Vagina (tissue), 2 donors: ENCODE measurements around the gene NQO1.

Experiments used
- POLR2AphosphoS5 ChIP-seq, 2 donors: sonication (generic); formaldehyde crosslinking; IDR thresholded peaks; one replicate each; pipeline ENCODE4 v1.9.0; 2017; ENCODE audit warnings: antibody characterized with exemption in 2 of 2, mild to moderate bottlenecking in 2 of 2, low read depth in 1 of 2; ENCODE audit not compliant: insufficient read depth in 1 of 2
- TF ChIP-seq, protein P1 (sequence below), 3 experiments: fragments of 450-650 bp in 2 of 3; fragments of 200-600 bp in 1 of 3; sonication (generic) in 1 of 3; IDR thresholded peaks; one replicate each; pipeline ENCODE4 v1.5.1; 2017 to 2019; ENCODE audit warnings: antibody characterized with exemption in 3 of 3, mild to moderate bottlenecking in 2 of 3, moderate library complexity in 2 of 3

DNA sequence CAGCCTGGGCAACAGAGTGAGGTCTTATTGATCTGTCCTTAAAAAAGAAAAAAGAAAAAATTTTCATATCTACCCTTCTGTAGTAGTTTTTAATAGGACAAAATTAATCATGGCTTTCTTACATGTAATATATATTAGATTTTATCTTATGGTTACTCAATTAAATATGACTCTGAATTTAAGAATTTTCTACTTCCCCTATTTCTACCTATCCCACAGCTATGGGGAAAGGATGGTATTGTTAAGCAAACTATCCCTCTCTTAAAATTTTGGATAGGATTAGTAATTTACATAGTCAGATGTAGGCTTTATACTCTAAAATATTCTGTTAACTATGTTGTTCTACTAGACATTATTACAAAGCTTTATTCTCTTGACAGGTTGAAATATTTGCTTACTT, 62.5 kb downstream of the NQO1 start:
- TF ChIP-seq, protein P1, sequence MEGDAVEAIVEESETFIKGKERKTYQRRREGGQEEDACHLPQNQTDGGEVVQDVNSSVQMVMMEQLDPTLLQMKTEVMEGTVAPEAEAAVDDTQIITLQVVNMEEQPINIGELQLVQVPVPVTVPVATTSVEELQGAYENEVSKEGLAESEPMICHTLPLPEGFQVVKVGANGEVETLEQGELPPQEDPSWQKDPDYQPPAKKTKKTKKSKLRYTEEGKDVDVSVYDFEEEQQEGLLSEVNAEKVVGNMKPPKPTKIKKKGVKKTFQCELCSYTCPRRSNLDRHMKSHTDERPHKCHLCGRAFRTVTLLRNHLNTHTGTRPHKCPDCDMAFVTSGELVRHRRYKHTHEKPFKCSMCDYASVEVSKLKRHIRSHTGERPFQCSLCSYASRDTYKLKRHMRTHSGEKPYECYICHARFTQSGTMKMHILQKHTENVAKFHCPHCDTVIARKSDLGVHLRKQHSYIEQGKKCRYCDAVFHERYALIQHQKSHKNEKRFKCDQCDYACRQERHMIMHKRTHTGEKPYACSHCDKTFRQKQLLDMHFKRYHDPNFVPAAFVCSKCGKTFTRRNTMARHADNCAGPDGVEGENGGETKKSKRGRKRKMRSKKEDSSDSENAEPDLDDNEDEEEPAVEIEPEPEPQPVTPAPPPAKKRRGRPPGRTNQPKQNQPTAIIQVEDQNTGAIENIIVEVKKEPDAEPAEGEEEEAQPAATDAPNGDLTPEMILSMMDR (IDR thresholded peaks at IDR 0.05), result no peak
- TF ChIP-seq POLR2AphosphoS5 (IDR thresholded peaks at IDR 0.05; ENCODE audit: insufficient read depth in 1 of 2, low read depth in 1 of 2), result no peak
